ENCODE data around the gene GPHN.

DNA sequence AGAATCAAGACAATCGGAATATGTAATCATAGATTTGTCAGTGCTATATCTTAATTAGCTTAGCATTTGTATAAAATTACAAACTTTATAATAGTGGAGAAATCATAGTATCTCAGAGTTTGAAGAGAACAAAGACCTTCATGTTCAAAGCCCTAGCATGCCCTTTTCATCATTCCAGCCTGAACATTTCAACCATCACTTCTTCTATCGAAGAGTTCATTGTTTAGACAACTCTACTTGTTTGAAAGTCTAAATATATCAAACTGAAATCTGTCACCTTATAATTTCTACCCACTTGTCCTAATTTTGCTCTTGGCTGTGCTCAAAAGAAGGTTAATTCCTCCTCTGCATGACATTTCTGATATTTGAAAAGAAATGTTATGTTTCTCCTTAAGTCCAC, 325.9 kb downstream of the GPHN start:
- TF ChIP-seq POLR2A (IDR thresholded peaks at IDR 0.05; ENCODE audit: low read depth, low read length) (no peak), POLR2AphosphoS5 (IDR thresholded peaks at IDR 0.05; ENCODE audit: low read depth, low read length) (no peak)
